Small intestine (tissue), 7 donors: ENCODE data around the gene FBXL17. TPM values are rescaled to one million over a fixed set of nuclear protein-coding genes. Genes with fewer than 3 reads are reported as not detected.

Experiments
- DNase-seq, 2 donors: peaks; one replicate each; pipeline versions ENCODE4 v3.0.0 to v3.0.0-alpha.2; 2013
- FAIRE-seq: peaks from 2 replicates; lab custom pipeline; 2012; peaks lifted over from hg19 to GRCh38; lab: Jason Lieb, UNC
- H3K27ac ChIP-seq, 3 donors: one replicate each; pipeline ENCODE4 v1.5.1; 2013; ENCODE audit warnings: low read length in 2 of 3, mild to moderate bottlenecking in 2 of 3, control low read depth in 1 of 3, inconsistent platforms in 1 of 3, low read depth in 1 of 3, moderate library complexity in 1 of 3
- H3K27me3 ChIP-seq, 3 donors: one replicate each; pipeline ENCODE4 v1.6.1; 2013; ENCODE audit warnings: low read length in 3 of 3, inconsistent platforms in 1 of 3; ENCODE audit not compliant: control insufficient read depth in 3 of 3, insufficient read depth in 3 of 3
- H3K36me3 ChIP-seq, 3 donors: one replicate each; pipeline ENCODE4 v1.6.1; 2013; ENCODE audit warnings: low read length in 3 of 3, inconsistent platforms in 1 of 3, low read depth in 1 of 3, mild to moderate bottlenecking in 1 of 3, moderate library complexity in 1 of 3; ENCODE audit not compliant: control insufficient read depth in 3 of 3, insufficient read depth in 2 of 3
- H3K4me1 ChIP-seq, 3 donors: one replicate each; pipeline ENCODE4 v1.6.1; 2013; ENCODE audit warnings: low read length in 2 of 3, inconsistent platforms in 1 of 3, low read depth in 1 of 3, mild to moderate bottlenecking in 1 of 3, moderate library complexity in 1 of 3; ENCODE audit not compliant: control insufficient read depth in 3 of 3, insufficient read depth in 2 of 3
- H3K4me3 ChIP-seq, 3 donors: one replicate each; pipeline ENCODE4 v1.5.1; 2013; ENCODE audit warnings: low read length in 3 of 3, control low read depth in 1 of 3, inconsistent platforms in 1 of 3, low read depth in 1 of 3, mild to moderate bottlenecking in 1 of 3, moderate library complexity in 1 of 3
- H3K9me3 ChIP-seq, 2 donors: one replicate each; pipeline ENCODE4 v1.6.1; 2013; ENCODE audit warnings: low read depth in 1 of 2, low read length in 1 of 2; ENCODE audit not compliant: control insufficient read depth in 2 of 2, insufficient read depth in 1 of 2
- WGBS, 3 donors: extraction: QIAGEN DNeasy Blood & Tissue Kit; methylation state at CpG; one replicate each; pipeline ENCODE4 v1.1.7; 2013; 5-methylcytosine and 5-hydroxymethylcytosine counted together
- polyA plus RNA-seq, 4 donors: library from polyadenylated mRNA; stranded (reverse) in 3 of 4; unstranded in 1 of 4; fragments of 200-250 nt in 3 of 4; fragments of 120-200 nt in 1 of 4; gene quantifications; one replicate each; pipeline versions ENCODE4 v1.2.1 to v1.2.3, GENCODE V29; 2013
- donor health status: healthy with polysubstance abuse.
- donor health status: control.
- donor health status: control.
- donor health status: Bipolar disorder and iron deficiency.
- donor health status: healthy.

FBXL17 gene
- polyA plus RNA-seq, 4 donors: 5.4 to 20.6 (median 8.3) TPM

GRCh38 chr5:107975568-107975967, 406.3 kb downstream of the FBXL17 start:
- H3K27me3 ChIP-seq: no peaks in the 10 kb centered on the region
- peaks cover 0 to 3% (median 2%) of the 10 kb centered on the region in 3 donors for H3K4me1 ChIP-seq
- H3K27ac ChIP-seq: no peak overlapping the region
- DNase-seq (no peak), FAIRE-seq (no peak)
- H3K4me3 ChIP-seq: no peak overlapping the region
- H3K9me3 ChIP-seq: no peaks in the 10 kb centered on the region
- WGBS, 3 donors: 81 to 87% (median 82%) methylated on average over 3 of the region's 3 CpGs
- no peaks in the 10 kb centered on the region for H3K36me3 ChIP-seq

GRCh38 chr5:107971846-107972245, 410.1 kb downstream of the FBXL17 start:
- H3K27ac ChIP-seq: no peak overlapping the region
- H3K36me3 ChIP-seq: no peaks in the 10 kb centered on the region
- WGBS, 3 donors: 97 to 100% (median 98%) methylated on average over 1 of the region's 1 CpG
- FAIRE-seq: no peak
- H3K9me3 ChIP-seq: no peaks in the 10 kb centered on the region
- no peaks in the 10 kb centered on the region for H3K4me1 ChIP-seq
- DNase-seq: no peak
- no peak overlapping the region for H3K4me3 ChIP-seq
- no peaks in the 10 kb centered on the region for H3K27me3 ChIP-seq

DNA sequence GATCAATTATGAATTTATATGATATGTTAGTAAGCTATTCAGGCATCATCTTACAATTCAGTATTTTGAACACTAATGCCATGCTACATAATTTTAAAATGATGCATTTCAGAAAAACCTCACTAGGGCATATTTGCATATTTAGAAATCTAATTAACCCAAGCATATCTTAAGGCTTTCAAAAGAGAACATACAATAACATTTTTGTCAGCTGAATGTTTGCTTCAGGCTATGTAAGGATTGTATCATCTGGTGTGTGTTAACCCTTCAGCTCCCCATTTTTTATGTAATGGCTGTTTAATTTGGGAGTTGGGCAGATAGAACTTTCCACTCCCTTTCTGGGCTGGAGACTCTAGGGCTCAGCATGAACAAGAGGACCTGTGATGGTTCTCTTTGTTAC, 412.1 kb downstream of the FBXL17 start:
- FAIRE-seq (no peak), DNase-seq (no peak)
- no peak overlapping the region for H3K27ac ChIP-seq
- H3K27me3 ChIP-seq: no peaks in the 10 kb centered on the region
- no peaks in the 10 kb centered on the region for H3K9me3 ChIP-seq
- H3K4me3 ChIP-seq: no peak overlapping the region
- H3K36me3 ChIP-seq: no peaks in the 10 kb centered on the region
- no peaks in the 10 kb centered on the region for H3K4me1 ChIP-seq

GRCh38 chr5:107968998-107969397, 412.9 kb downstream of the FBXL17 start:
- Histone ChIP-seq H3K9me3 (no peaks in the 10 kb centered on the region), H3K4me3 (no peak overlapping the region), H3K27me3 (no peaks in the 10 kb centered on the region), H3K36me3 (no peaks in the 10 kb centered on the region), H3K4me1 (no peaks in the 10 kb centered on the region), H3K27ac (no peak overlapping the region)
- FAIRE-seq (no peak), DNase-seq (no peak)
- 80 to 96% (median 88%) methylated on average over 4 of the region's 4 CpGs for WGBS, 3 donors

DNA sequence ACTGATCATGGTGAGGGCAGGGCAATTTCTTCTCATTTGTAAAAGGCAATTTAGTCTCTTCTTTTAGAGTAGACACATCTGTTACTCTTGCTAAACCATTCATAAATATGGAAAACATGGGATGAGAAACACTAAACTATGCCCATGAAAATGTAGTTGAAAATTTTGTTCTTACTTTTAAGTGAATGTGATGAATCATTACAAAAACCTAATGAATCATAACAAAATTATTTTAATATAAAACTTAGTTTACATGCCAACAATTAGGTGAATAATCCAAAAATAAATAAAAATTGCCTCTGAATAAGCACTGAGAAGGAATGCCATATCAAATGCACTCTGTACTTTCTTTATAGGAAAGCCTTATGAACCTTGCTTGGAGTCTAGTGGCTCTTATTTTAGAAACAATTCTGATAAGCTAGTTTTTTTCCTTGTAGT, 413.5 kb downstream of the FBXL17 start:
- Histone ChIP-seq H3K36me3 (no peaks in the 10 kb centered on the region), H3K4me3 (no peak overlapping the region), H3K27ac (no peak overlapping the region), H3K27me3 (no peaks in the 10 kb centered on the region), H3K4me1 (no peaks in the 10 kb centered on the region), H3K9me3 (no peaks in the 10 kb centered on the region)
- no peak for FAIRE-seq
- DNase-seq: no peak

GRCh38 chr5:107966201-107966600, 415.7 kb downstream of the FBXL17 start:
- Histone ChIP-seq H3K4me1 (no peaks in the 10 kb centered on the region), H3K9me3 (no peaks in the 10 kb centered on the region), H3K36me3 (no peaks in the 10 kb centered on the region), H3K27me3 (no peaks in the 10 kb centered on the region), H3K4me3 (no peak overlapping the region), H3K27ac (no peak overlapping the region)
- no peak for FAIRE-seq
- 80 to 96% (median 95%) methylated on average over 1 of the region's 1 CpG for WGBS, 3 donors
- DNase-seq: no peak

- H3K36me3 ChIP-seq: peaks cover 0 to 1% (median 0%) of the 10 kb centered on the region in 3 donors
- no peaks in the 10 kb centered on the region for H3K4me1 ChIP-seq
- no peaks in the 10 kb centered on the region for H3K9me3 ChIP-seq
- no peak for DNase-seq
- FAIRE-seq: no peak
- no peak overlapping the region for H3K27ac ChIP-seq
- H3K4me3 ChIP-seq: no peak overlapping the region
- H3K27me3 ChIP-seq: no peaks in the 10 kb centered on the region
- WGBS, 3 donors: 92 to 97% (median 94%) methylated on average over 1 of the region's 1 CpG
Observed at GRCh38 chr5:107964722-107965121, 417.2 kb downstream of the FBXL17 start.

- H3K27me3 ChIP-seq: no peaks in the 10 kb centered on the region
- no peak overlapping the region for H3K27ac ChIP-seq
- H3K36me3 ChIP-seq: peaks cover 0 to 1% (median 0%) of the 10 kb centered on the region in 3 donors
- H3K9me3 ChIP-seq: no peaks in the 10 kb centered on the region
- no peak overlapping the region for H3K4me3 ChIP-seq
- DNase-seq (no peak), FAIRE-seq (no peak)
- 86 to 92% (median 91%) methylated on average over 4 of the region's 4 CpGs for WGBS, 3 donors
- no peaks in the 10 kb centered on the region for H3K4me1 ChIP-seq
Observed at GRCh38 chr5:107959573-107960279, 422.2 kb downstream of the FBXL17 start.

DNA sequence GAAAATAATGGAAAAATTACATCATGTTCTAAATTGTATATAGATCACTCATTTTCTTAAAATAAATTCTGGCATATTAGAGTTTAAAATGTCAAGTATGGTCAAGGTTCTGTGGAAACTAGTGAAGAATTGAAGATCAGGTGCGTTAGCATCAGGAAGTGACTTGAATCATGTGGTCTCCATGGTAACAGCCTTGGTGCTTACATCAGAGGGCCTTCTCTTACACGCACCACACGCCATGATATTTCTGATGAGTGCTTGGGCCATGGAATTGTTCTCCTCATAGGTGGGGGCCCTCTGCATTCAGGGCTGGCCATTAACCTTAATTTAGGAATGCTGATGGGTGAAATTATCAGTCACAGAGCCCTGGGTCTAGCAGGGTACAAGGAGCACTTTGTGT, 423.0 kb downstream of the FBXL17 start:
- Histone ChIP-seq H3K4me1 (no peaks in the 10 kb centered on the region), H3K27me3 (no peaks in the 10 kb centered on the region), H3K4me3 (no peak overlapping the region), H3K27ac (no peak overlapping the region), H3K36me3 (peaks cover 0 to 1% (median 0%) of the 10 kb centered on the region in 3 donors), H3K9me3 (no peaks in the 10 kb centered on the region)
- no peak for DNase-seq
- 92 to 99% (median 96%) methylated on average over 3 of the region's 3 CpGs for WGBS, 3 donors
- no peak for FAIRE-seq
